CD8-positive, alpha-beta memory T cell (primary cell): ENCODE data around the gene HTRA3. TPM values are rescaled to one million over a fixed set of nuclear protein-coding genes. Genes with fewer than 3 reads are reported as not detected.

Experiments
- CTCF ChIA-PET: fragments of 350-600 bp; sonication (Branson Sonifier 250); formaldehyde crosslinking; loops from one replicate; lab custom pipeline; 2021; ENCODE audit warnings: antibody characterized with exemption; lab: Charles Lee
- POLR2A ChIA-PET: fragments of 350-600 bp; sonication (Branson Sonifier 250); formaldehyde crosslinking; loops from one replicate; lab custom pipeline; 2021; ENCODE audit warnings: antibody characterized with exemption; lab: Charles Lee
- DNase-seq, 5 donors: peaks; one replicate each; pipeline versions ENCODE4 v3.0.0 to v3.0.0-alpha.2; 2020 to 2022; ENCODE audit warnings: mixed read lengths in 1 of 5
- H3K27ac ChIP-seq: one replicate; pipeline ENCODE4 v1.7.0; 2013; ENCODE audit warnings: low read depth, mild to moderate bottlenecking, low read length, moderate library complexity
- H3K27me3 ChIP-seq: 2 replicates; pipeline ENCODE4 v1.7.0; 2013; ENCODE audit warnings: low read length, mild to moderate bottlenecking; ENCODE audit not compliant: insufficient read depth, poor library complexity, severe bottlenecking
- H3K36me3 ChIP-seq: 2 replicates; pipeline ENCODE4 v1.7.0; 2013; ENCODE audit warnings: mild to moderate bottlenecking, low read length, moderate library complexity; ENCODE audit not compliant: insufficient read depth
- H3K4me1 ChIP-seq: 2 replicates; pipeline ENCODE4 v1.7.0; 2013; ENCODE audit warnings: mild to moderate bottlenecking, low read length, moderate library complexity; ENCODE audit not compliant: insufficient read depth
- H3K4me3 ChIP-seq: 2 replicates; pipeline ENCODE4 v1.7.0; 2013; ENCODE audit warnings: mild to moderate bottlenecking, low read length
- H3K9me3 ChIP-seq: 2 replicates; pipeline ENCODE4 v1.7.0; 2013; ENCODE audit warnings: mild to moderate bottlenecking, low read length
- H3K27ac Mint-ChIP-seq, 8 donors: one replicate each; pipeline ENCODE4 v1.8.0; 2020 to 2021; ENCODE audit warnings: mixed read lengths in 8 of 8, mild to moderate bottlenecking in 6 of 8, inconsistent platforms in 3 of 8, moderate library complexity in 3 of 8
- H3K27me3 Mint-ChIP-seq, 2 donors: one replicate each; pipeline ENCODE4 v1.8.0; 2020 to 2021; ENCODE audit warnings: mixed read lengths in 2 of 2, mild to moderate bottlenecking in 1 of 2, moderate library complexity in 1 of 2
- H3K36me3 Mint-ChIP-seq, 3 donors: one replicate each; pipeline ENCODE4 v1.8.0; 2020 to 2021; ENCODE audit warnings: mixed read lengths in 3 of 3, inconsistent platforms in 1 of 3, mild to moderate bottlenecking in 1 of 3
- H3K4me1 Mint-ChIP-seq, 3 donors: one replicate each; pipeline ENCODE4 v1.8.0; 2020 to 2021; ENCODE audit warnings: mixed read lengths in 3 of 3, inconsistent platforms in 1 of 3, mild to moderate bottlenecking in 1 of 3
- H3K4me3 Mint-ChIP-seq, 7 donors: one replicate each; pipeline ENCODE4 v1.8.0; 2020 to 2021; ENCODE audit warnings: mixed read lengths in 7 of 7, mild to moderate bottlenecking in 6 of 7, moderate library complexity in 4 of 7, inconsistent platforms in 2 of 7
- H3K9me3 Mint-ChIP-seq, 5 donors: one replicate each; pipeline ENCODE4 v1.8.0; 2020 to 2022; ENCODE audit warnings: mixed read lengths in 5 of 5, mild to moderate bottlenecking in 3 of 5, moderate library complexity in 2 of 5, inconsistent platforms in 1 of 5
- polyA plus RNA-seq: library from polyadenylated mRNA; unstranded; fragments of 300-500 nt; fragmentation: Illumina TruSeq; gene quantifications from one replicate; pipeline ENCODE4 v1.2.3, GENCODE V29; 2021
- total RNA-seq, 2 experiments: library from RNA; stranded (reverse); gene quantifications; one replicate each; pipeline ENCODE4 v1.2.3, GENCODE V29; 2021

HTRA3 gene
- total and polyA plus RNA-seq, 3 experiments from 2014 or later = not detected

GRCh38 chr4:8341691-8342090 lies 72.1 kb downstream of the HTRA3 start:
- no peak for DNase-seq
- no peak overlapping the region for H3K27ac ChIP-seq
- H3K4me1 Mint-ChIP-seq = no peaks in the 10 kb centered on the region
- H3K36me3 Mint-ChIP-seq = peaks cover 0 to 3% (median 0%) of the 10 kb centered on the region in 3 donors
- CTCF ChIA-PET = no interaction called here
- POLR2A ChIA-PET = no interaction called here
- H3K9me3 ChIP-seq = no peaks in the 10 kb centered on the region
- H3K27me3 ChIP-seq = no peaks in the 10 kb centered on the region
- H3K27me3 Mint-ChIP-seq = peaks cover 9 to 22% of the 10 kb centered on the region in 2 donors
- no peaks in the 10 kb centered on the region for H3K36me3 ChIP-seq
- no peak overlapping the region for H3K27ac Mint-ChIP-seq
- H3K4me3 Mint-ChIP-seq = no peak overlapping the region
- H3K4me1 ChIP-seq = no peaks in the 10 kb centered on the region
- H3K9me3 Mint-ChIP-seq = peaks cover 0 to 5% (median 2%) of the 10 kb centered on the region in 5 donors
- H3K4me3 ChIP-seq = no peak overlapping the region

DNA sequence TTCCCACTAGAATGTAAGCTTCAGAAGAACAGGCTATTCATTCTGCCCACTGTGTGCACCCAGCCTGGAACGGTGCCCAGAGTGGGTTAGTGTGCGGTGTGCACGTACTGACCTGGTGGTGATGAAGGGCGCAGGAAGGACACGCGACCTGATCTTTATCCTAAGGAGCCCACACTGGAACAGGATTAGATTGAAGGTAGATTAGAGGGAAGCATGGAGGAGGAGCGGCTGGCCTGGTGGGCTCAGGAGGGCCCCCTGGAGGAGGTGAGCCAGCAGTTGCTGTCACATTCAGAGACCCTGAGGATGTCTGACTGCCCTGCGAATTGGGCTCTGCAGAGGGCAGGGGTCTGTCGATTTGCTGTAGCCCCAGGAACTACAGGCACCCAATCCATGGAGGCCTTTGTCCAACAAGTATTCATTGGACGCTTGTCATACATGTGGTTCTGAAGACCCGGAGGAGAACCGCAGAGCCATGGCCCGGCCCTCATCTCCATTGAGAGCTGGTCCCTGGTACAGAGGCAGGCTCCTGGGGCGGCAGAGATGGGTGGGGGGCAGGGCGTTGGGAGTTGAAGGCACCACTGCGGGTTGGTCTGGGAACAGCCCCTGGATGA lies 73.2 kb downstream of the HTRA3 start:
- no peak for DNase-seq
- Mint-ChIP-seq H3K36me3 (no peaks in the 10 kb centered on the region), H3K27ac (no peak overlapping the region), H3K4me3 (peak overlapping the region in 1 of 7 donors; percentile 59), H3K4me1 (no peaks in the 10 kb centered on the region), H3K9me3 (peaks cover 0 to 2% (median 0%) of the 10 kb centered on the region in 5 donors), H3K27me3 (peaks cover 9 to 22% of the 10 kb centered on the region in 2 donors)
- H3K36me3 ChIP-seq = no peaks in the 10 kb centered on the region
- POLR2A ChIA-PET = no interaction called here
- H3K4me3 ChIP-seq = no peak overlapping the region
- CTCF ChIA-PET = no interaction called here
- no peaks in the 10 kb centered on the region for H3K4me1 ChIP-seq
- no peaks in the 10 kb centered on the region for H3K9me3 ChIP-seq
- no peak overlapping the region for H3K27ac ChIP-seq
- no peaks in the 10 kb centered on the region for H3K27me3 ChIP-seq

DNA sequence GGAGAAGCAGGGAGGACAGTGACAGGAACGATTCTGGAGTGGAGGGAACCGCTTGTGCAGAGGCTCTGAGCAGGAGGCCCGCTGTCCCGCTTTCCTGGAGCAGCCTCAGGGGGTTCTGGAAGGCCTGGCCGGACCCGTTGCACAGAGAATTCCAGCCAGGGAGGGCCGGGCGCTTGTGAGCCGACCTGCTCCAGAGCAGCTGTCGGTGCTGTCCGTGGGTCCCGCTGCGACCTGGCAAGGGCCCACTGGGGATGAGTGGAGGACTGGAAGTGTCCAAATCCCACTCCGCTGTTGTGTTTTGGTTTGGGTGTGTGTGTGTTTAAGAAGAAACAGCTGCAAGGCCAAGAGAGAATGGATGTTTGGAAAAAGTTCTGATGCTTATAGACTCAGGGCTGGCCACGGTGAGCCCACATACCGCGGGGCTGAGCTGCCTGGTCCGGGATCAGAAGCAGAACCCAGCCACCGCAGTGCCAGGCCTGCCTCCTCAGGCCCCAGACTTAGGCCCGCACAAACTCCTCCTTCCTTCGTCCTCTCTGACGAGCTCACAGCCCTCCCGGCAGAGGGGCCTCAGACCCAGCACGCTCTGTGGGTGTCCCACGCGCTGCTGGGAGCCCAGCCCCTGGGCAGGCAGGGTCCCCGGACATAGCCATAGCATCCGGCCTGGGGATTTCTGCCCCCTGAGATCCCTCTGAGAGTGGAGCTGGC lies 73.9 kb downstream of the HTRA3 start:
- Mint-ChIP-seq H3K4me3 (peak overlapping the region in 1 of 7 donors; percentile 59), H3K27me3 (peaks cover 9 to 22% of the 10 kb centered on the region in 2 donors), H3K9me3 (no peaks in the 10 kb centered on the region), H3K4me1 (no peaks in the 10 kb centered on the region), H3K27ac (no peak overlapping the region), H3K36me3 (no peaks in the 10 kb centered on the region)
- no peak for DNase-seq
- Histone ChIP-seq H3K9me3 (no peaks in the 10 kb centered on the region), H3K27me3 (no peaks in the 10 kb centered on the region), H3K27ac (no peak overlapping the region), H3K4me1 (no peaks in the 10 kb centered on the region), H3K36me3 (no peaks in the 10 kb centered on the region), H3K4me3 (no peak overlapping the region)
- CTCF ChIA-PET = no interaction called here
- POLR2A ChIA-PET = no interaction called here

DNA sequence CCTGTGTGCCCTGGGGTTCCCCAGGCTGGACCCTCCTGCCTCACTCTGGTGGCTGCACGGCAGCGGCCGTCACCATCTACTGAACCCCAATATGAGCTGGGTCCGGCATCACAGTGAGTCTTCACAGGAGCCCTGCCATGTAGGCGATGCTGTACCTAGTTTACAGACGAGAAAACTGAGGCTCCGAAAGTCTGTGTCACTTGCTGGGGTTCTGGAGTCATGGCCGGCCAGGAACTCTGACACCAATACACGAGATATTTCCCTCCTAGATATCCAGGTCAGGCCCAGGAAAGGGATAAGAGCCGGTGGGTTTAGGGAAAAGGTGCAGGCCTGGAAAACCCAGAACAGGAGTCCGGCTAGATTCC lies 74.4 kb downstream of the HTRA3 start:
- Mint-ChIP-seq H3K9me3 (no peaks in the 10 kb centered on the region), H3K27ac (no peak overlapping the region), H3K27me3 (peaks cover 9 to 22% of the 10 kb centered on the region in 2 donors), H3K36me3 (no peaks in the 10 kb centered on the region), H3K4me3 (no peak overlapping the region), H3K4me1 (no peaks in the 10 kb centered on the region)
- Histone ChIP-seq H3K9me3 (no peaks in the 10 kb centered on the region), H3K4me3 (no peak overlapping the region), H3K4me1 (no peaks in the 10 kb centered on the region), H3K36me3 (no peaks in the 10 kb centered on the region), H3K27me3 (no peaks in the 10 kb centered on the region), H3K27ac (no peak overlapping the region)
- ChIA-PET POLR2A (no interaction called here), CTCF (no interaction called here)
- no peak for DNase-seq

DNA sequence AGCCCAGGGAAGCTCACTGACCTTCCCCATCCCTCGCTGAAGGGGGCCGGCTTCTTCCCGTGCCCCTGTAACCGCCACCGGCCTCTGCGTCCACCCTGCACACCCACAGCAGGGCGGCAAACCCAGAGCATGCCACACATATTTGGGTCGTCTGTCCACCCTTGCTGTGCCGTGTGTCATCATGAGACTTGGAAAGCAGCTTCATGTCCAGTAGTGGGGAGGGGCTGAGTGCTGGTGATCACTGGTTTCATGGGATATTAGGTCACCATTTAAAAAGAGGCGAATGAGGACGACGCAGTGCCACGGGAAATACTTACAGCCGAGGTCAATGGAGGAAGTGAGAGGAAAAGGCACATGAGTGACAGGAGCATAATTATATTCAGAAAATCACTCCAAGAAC lies 74.8 kb downstream of the HTRA3 start:
- no peaks in the 10 kb centered on the region for H3K36me3 Mint-ChIP-seq
- H3K9me3 Mint-ChIP-seq = no peaks in the 10 kb centered on the region
- Histone ChIP-seq H3K9me3 (no peaks in the 10 kb centered on the region), H3K27me3 (no peaks in the 10 kb centered on the region), H3K36me3 (no peaks in the 10 kb centered on the region), H3K27ac (no peak overlapping the region), H3K4me1 (no peaks in the 10 kb centered on the region), H3K4me3 (no peak overlapping the region)
- H3K27me3 Mint-ChIP-seq = peaks cover 9 to 18% of the 10 kb centered on the region in 2 donors
- POLR2A ChIA-PET = no interaction called here
- H3K4me3 Mint-ChIP-seq = no peak overlapping the region
- CTCF ChIA-PET = no interaction called here
- H3K27ac Mint-ChIP-seq = no peak overlapping the region
- H3K4me1 Mint-ChIP-seq = no peaks in the 10 kb centered on the region
- DNase-seq = no peak

DNA sequence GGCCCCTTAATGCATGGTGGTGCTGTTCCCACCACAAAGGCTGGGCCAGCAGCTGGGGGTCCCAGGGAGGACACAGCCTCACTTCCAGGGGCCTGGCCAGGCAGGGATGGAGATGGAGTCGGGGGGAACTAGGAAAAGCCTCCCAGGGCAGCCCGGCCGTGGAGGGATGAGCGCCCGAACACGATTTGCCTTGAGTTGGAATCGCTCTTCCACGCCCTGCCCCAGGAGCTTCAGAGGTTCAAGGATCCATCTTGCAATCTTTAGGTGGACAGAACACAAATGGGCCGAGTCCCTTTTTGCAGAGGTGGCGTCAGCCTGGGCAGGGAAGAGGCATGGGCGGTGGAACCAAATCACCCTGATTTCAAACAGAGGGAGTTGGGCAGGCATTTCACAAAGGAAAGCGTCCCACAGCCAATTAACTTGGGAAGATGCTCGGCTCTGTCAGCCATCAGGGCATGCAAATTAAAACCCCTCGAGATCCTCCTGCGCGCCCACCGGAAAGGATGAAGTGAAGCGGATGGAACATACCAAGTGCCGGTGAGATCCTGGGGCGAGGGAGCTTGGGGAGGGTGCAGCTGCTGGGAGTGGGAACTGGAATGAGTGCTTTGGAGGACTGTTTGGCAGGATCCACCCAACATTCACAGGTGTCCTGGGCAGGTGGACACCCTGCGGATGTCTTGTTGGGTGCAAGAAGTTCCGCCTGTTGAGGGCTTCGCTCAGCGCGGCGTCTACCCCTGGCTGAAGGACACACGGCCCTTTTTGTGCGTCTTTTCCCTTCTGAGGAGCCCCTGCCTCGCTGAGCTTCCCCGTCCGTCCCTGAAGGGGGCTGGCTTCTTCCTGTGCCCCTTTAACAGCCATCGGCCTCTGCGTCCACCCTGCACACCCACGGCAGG lies 75.7 kb downstream of the HTRA3 start:
- H3K4me3 ChIP-seq = no peak overlapping the region
- ChIA-PET POLR2A (no interaction called here), CTCF (no interaction called here)
- Mint-ChIP-seq H3K27ac (no peak overlapping the region), H3K36me3 (no peaks in the 10 kb centered on the region), H3K9me3 (peaks cover 0 to under 1% (median 0%) of the 10 kb centered on the region in 5 donors), H3K4me1 (no peaks in the 10 kb centered on the region), H3K27me3 (peaks cover 16 to 23% of the 10 kb centered on the region in 2 donors), H3K4me3 (no peak overlapping the region)
- H3K4me1 ChIP-seq = no peaks in the 10 kb centered on the region
- H3K27me3 ChIP-seq = no peaks in the 10 kb centered on the region
- no peak overlapping the region for H3K27ac ChIP-seq
- H3K36me3 ChIP-seq = no peaks in the 10 kb centered on the region
- H3K9me3 ChIP-seq = no peaks in the 10 kb centered on the region
- DNase-seq = no peak

DNA sequence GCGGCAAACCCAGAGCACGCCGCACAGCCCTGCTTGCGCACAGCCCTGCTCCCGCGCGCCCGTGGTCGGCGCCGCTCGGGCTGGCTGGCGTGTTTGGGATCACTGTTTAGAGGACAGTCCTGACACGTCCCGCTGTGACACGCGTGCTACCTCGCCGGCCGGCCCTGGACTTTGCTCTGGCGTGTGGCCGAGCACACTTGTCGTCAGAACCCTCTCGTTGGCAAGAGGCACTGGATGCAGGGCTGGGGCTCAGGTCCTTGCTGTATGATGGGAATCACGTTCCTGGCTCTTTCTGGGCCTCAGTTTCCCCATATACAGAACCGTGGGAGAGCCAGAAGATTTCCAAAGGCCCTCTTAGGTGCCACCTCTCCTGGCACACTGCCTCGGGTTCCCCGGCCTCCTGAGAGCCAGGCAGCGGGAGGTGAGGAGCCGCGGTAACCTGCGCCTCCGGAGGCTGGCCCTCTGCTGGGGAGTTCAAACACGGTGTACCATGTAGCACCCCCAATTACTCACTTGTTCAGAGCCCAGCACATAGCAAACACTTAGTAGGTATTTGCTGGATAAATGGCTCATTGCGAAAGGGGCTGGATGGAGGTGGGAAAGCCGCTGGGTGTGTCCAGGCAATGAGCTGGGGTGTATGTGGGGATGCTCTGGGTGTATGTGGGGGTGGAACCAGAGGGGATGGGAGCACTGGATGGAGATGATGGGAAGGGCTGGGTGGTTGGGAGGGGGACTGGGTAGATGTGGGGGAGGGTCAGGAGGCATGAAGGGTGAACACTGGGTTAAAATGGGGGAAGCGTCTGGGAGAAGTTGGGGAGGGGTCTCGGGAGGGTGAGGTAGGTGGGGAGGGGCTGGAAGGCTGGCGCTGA lies 76.6 kb downstream of the HTRA3 start:
- H3K27ac Mint-ChIP-seq = no peak overlapping the region
- no peaks in the 10 kb centered on the region for H3K27me3 ChIP-seq
- no peak overlapping the region for H3K27ac ChIP-seq
- H3K4me3 Mint-ChIP-seq = no peak overlapping the region
- no peak for DNase-seq
- no peaks in the 10 kb centered on the region for H3K4me1 ChIP-seq
- H3K36me3 Mint-ChIP-seq = no peaks in the 10 kb centered on the region
- CTCF ChIA-PET = no interaction called here
- peaks cover 16 to 20% of the 10 kb centered on the region in 2 donors for H3K27me3 Mint-ChIP-seq
- H3K9me3 ChIP-seq = no peaks in the 10 kb centered on the region
- POLR2A ChIA-PET = no interaction called here
- H3K4me1 Mint-ChIP-seq = no peaks in the 10 kb centered on the region
- no peak overlapping the region for H3K4me3 ChIP-seq
- no peaks in the 10 kb centered on the region for H3K36me3 ChIP-seq
- peaks cover 0 to 2% (median 0%) of the 10 kb centered on the region in 5 donors for H3K9me3 Mint-ChIP-seq
